GM03348 (cell line): Measurements from ENCODE around the gene LRRC74B.
"Not testable (repeated sequence)": the region's sequence is repeated elsewhere in the genome, so short reads cannot be mapped to it uniquely, and the experiment has no call there.

Experiments
- DNase-seq: peaks from one replicate; pipeline ENCODE4 v3.0.0; 2012; ENCODE audit warnings: low spot score

Gene LRRC74B, protein sequence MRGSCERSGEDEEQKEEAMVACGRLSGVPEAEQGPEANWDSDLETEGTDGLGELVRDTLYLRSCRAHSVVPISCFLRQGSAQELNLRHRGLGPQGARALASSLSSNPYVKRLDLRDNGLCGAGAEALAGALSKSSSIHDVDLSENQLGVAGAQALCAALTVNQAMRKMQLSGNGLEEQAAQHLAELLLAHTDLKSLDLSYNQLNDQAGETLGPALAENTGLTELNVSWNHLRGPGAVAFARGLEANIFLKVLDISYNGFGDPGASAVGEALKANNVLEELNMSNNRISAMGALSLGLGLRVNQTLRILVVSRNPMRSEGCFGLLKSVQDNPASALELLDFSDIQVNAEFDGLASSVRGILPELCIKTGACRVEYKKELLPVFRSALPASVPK

GRCh38 chr22:21045585-21046294 lies at the start of gene LRRC74B:
TSS of gene LRRC74B (plus strand) at chr22:21045946. CDS start at chr22:21045987, 41 bp downstream.
- DNase-seq, result peak; percentile 98

DNA sequence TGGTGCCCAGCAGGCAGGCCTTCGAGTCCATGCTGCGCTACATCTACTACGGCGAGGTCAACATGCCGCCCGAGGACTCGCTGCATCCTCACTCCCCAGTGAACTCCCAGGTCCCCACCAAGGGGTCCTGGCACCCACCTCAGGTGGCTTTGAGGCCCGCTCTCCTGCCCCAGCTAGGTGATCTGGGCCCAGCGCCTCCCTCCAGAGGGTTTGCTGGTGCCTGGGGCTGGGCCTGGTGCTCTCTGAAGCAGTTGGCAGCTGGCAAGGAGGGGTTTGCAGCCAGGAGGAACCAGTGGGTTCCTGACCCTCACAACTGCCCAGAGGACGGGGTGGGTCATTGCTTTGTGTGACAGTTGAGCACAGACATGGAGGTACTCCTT lies 49.7 kb upstream of the LRRC74B start:
- no peak for DNase-seq

- no peak for DNase-seq
Measured at GRCh38 chr22:20996598-20997535, 48.9 kb upstream of the LRRC74B start.

- DNase-seq, result no peak
Measured at GRCh38 chr22:20997536-20998257, 48.0 kb upstream of the LRRC74B start.

GRCh38 chr22:20998411-20999336 lies 47.1 kb upstream of the LRRC74B start:
- DNase-seq, result no peak

GRCh38 chr22:20999350-21000206 lies 46.2 kb upstream of the LRRC74B start:
- DNase-seq, result no peak

- no peak for DNase-seq
Measured at GRCh38 chr22:21000207-21000986, 45.3 kb upstream of the LRRC74B start.

GRCh38 chr22:21000987-21001600 lies 44.7 kb upstream of the LRRC74B start:
- DNase-seq, result peak; percentile 42

DNA sequence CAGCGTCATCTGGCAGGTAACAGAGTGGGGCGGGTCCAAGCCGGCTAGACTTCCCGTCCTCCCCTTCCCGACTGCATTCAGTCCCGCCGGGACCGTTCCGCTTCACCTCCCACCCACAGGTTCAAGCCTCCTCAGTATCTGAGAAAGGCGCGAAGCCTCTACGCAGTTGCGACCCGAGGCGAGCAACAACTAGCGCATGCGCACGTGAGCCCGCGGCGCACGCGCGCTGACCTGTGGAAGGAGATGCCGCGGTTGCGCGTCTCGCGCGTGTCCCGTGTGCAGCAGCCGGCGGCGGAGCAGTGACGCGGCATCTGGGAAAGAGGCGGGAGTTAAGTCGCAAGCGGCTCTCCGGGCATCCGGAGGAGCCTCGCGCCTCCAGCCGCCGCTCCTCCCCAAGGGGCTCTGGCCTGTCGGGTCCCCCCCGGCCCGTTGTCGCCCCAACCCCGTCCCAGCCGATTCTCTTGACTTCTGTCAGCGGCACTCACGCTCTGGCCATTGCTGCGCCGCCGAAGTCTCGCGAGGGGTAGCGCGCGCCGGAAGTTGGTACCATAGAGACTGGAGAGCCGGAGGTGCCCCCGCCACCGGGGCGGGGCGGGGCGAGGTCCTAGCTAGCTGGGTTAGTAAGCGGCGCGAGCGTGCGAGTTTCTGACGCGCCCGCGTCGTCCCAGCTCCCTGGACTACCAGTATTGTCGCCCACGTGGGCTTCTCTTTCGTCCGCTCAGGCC lies 44.0 kb upstream of the LRRC74B start, which contains the start of gene THAP7:
Gene THAP7 (minus strand): TSS at position 518 of the 725 bp plus-strand sequence. CDS start 207 bp downstream, at position 311.
- peak; percentile 97 for DNase-seq

- no peak for DNase-seq
Measured at GRCh38 chr22:21003782-21004181, 42.0 kb upstream of the LRRC74B start.

GRCh38 chr22:21009208-21009607 lies 36.5 kb upstream of the LRRC74B start:
- not testable (repeated sequence) for DNase-seq

GRCh38 chr22:21009638-21010425 lies 35.9 kb upstream of the LRRC74B start:
- peak; percentile 37 for DNase-seq

DNA sequence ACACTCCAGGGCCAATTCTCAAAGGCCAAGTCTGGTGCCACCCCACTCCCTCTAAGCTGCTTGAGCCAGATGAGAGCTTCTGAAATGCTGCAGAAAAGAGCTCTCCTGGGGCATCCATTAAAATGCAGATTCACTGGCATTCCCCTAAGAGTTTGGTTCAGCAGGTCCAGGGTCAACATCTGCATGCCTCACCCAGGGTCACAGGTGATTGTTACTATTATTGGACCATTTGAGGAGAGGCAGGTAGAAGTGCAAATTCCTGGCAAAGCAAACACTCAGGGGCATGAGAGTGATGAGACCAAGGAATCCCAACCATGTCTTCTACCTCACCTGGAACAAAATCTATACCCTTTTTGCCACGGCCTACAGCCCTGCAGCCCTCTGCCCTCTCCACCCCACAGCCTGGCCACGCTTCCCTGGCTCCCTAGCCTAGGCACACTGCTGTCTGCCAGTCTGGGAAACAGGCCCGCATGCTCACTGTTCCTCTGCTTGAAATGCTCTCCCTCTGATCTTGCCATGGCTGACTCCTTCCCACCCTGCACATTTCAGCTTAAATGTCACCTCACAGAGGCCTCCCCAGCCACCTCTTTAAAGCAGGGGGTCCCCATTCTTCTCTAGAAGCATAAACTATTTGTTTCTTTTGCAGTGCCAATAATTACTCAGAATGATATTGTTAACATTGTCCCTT lies 35.2 kb upstream of the LRRC74B start:
- no peak for DNase-seq

DNA sequence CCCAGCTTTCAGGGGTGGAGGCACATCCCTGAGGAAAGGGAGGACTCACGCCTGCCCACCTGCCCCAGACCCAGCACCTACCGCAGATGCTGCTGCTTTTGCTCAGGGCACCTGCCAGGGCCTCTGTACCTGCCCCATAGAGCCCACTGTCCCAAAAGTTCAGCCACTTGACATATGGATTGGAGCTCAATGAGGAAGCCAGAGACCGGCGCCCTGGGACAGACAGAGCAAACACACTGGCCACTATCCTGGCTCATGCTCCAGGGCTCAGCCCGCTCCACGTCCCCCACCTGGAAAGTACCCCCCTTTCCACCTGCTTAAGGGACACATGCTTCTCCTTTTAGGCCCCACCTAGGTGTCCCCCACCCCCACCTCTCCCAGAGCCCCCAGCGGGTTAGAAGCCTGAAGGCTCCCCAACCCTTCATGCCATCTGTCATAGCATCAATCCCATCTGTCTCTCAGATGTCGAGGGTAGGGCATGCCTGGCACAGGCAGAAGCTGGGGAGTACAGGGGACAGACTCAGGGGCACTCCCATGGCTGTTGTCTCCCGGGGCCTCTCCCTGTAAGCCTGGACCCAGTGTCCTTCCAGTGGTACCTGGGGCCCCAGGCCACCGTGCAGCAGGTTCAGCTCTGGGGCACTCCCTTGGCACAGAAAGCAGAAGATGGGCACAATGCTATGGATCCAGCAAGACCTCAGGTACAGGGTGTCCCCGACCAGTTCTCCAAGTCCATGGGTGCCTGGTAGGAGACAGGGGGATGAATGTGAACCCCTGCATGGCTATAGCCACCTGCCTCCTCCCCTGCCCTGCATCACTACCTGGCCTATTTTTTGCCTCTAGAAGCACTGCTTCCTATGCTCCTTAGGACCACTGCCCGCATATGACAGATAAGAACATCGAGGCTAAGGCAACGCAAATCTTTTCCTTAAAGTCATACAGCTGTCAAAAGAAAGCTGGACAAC lies 33.0 kb upstream of the LRRC74B start:
- DNase-seq, result no peak
